ENCODE measurements around the gene MYO18B.
A peak's percentile ranks its signal among the peaks of the same experiment; 100 is the strongest.
"Not testable (repeated sequence)": the region's sequence is repeated elsewhere in the genome, so short reads cannot be mapped to it uniquely, and the experiment has no call there.

MYO18B gene, protein sequence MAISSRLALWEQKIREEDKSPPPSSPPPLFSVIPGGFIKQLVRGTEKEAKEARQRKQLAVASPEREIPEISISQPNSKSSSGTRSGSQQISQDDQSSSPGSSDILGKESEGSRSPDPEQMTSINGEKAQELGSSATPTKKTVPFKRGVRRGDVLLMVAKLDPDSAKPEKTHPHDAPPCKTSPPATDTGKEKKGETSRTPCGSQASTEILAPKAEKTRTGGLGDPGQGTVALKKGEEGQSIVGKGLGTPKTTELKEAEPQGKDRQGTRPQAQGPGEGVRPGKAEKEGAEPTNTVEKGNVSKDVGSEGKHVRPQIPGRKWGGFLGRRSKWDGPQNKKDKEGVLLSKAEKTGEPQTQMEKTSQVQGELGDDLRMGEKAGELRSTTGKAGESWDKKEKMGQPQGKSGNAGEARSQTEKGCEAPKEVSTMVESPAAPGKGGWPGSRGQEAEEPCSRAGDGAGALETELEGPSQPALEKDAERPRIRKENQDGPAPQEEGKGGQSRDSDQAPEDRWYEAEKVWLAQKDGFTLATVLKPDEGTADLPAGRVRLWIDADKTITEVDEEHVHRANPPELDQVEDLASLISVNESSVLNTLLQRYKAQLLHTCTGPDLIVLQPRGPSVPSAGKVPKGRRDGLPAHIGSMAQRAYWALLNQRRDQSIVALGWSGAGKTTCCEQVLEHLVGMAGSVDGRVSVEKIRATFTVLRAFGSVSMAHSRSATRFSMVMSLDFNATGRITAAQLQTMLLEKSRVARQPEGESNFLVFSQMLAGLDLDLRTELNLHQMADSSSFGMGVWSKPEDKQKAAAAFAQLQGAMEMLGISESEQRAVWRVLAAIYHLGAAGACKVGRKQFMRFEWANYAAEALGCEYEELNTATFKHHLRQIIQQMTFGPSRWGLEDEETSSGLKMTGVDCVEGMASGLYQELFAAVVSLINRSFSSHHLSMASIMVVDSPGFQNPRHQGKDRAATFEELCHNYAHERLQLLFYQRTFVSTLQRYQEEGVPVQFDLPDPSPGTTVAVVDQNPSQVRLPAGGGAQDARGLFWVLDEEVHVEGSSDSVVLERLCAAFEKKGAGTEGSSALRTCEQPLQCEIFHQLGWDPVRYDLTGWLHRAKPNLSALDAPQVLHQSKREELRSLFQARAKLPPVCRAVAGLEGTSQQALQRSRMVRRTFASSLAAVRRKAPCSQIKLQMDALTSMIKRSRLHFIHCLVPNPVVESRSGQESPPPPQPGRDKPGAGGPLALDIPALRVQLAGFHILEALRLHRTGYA (N-terminal part only)

DNA sequence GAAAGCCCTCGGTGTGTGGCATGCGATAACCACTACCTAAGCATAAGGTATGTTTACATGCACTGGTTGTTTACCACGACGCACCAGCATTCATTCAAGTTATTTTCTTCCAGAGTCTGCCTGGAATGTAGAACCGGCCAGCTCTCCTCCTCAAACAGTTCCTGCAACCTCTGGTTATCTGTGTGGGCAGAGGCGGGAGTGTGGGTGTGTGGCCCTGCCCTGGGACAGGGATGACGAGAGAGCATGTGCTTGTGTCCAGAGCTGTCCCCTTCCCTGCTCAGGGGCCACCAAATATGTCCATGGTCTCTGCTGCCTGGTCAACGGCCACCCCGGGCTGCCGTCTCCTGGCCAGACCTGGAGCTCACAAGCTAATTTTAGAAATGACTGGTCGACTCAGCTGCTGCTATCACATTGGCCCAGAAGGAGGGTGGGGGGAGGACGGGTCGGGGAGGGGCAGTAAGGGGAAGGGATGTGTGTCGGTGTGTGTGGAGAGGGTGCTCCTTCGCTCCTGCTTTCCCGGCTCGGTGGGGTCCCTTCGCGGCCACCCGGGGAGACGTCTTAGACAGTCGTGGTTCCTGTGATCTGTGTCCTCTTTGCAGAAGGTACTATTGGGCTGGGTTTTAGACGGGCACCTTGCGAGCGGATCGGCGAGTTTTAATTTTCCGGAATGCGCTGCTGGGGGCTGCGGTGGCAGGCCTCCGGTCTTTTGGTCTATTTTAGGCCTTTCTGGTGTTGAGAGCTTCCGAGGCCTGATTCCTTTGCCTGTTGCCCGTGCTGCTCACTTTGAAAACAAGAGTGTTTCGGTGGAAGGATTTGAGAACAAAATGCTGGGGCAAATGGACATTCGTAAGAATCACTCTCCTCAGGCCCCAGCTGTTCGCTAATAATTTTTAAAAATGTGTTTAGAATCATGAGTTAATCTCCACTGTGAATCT, at the start of gene MYO18B:
Gene MYO18B (plus strand): TSS at position 497 of the 935 bp plus-strand sequence. CDS start 18,905 bp downstream, outside the sequence.
- DNase-seq (ENCODE audit: low spot score) = no peak

DNA sequence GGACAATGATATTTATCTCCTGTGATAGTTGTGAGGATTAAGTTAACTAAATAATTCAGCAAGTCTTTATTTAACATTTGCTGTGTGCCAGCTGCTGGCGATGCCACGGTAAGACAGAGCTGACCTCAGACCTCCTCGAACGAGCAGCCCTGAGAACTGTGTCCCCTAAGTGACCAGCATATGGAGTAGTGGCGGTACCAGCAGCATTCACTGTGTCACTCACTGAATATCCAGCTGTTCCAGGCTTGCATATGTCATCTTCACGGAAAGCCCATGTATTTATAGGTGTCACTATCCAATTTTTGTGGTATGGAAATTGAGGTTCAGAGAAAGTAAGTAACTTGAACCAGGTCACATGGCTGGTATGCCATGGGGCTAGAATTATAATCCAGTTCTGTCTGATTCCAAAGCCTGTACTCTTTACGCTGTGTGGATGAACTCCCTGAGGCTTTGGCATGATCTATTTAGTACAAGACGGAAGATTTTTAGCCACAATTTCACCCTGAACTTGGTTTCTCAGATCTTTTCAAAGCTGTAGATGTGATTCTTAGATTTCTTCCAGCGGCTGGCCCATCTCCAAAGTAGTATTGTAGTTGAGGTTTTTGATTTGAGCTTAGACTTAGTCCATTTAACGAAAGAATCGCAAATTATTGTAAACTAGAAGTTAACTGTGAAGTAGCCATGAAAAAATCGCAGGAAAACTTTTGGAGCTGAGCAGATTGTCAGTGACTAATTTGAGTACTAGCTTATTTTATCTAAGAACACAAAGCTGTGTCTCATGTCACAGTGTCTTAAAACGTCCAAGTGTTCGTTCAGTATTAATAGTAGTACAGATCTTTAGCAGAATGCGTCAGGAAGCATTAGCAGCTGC, 49.4 kb upstream of the MYO18B start:
- DNase-seq (ENCODE audit: low spot score) = no peak

DNA sequence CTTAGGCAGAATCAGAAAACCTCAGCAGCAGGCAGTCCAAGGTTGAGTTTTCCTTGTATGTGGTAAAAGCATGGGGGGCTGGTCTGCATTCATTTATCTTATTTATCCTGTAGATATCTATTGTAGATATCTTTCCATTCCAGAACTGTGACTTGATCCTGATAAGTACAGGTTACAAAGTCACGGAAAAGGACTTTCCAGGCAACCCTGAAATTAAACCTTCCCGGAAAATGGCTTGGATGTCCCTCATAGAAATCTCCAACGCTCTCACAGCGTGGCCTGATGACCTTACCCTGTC, 48.8 kb upstream of the MYO18B start:
- no peak for DNase-seq (ENCODE audit: low spot score)

DNA sequence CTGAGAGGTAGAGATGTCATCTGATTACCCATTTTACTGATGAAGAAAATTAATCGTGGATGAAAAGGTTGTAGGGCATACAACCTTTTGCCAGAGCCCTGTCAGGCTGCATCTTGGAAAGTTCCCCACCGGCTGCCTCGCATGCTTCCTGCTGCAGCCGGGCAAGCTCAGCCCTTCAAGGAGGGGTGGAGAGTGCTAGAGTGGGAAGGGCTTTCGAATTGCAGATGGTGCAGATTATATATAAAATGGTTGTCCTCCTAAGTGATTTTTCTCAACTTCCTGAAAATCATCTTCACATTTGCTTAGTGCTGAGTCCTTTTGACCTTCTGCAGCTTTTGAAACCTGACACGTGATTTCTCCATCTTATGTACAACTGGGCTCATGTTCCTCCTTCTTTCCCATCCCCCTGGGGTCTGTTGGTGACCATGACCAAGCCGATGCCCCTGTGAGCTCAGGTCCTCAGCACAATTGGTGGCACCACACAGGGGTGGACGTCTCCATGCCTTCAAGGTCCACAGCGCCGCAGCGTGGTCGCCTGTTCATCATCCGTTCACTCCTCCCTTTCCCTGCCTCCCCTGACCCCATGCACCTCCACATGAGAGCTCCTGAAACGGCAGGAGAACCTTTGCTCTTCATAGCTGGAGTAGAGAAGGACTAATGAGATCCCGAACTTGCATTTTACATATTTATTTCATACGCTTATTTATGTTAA, 47.6 kb upstream of the MYO18B start:
- no peak for DNase-seq (ENCODE audit: low spot score)

DNA sequence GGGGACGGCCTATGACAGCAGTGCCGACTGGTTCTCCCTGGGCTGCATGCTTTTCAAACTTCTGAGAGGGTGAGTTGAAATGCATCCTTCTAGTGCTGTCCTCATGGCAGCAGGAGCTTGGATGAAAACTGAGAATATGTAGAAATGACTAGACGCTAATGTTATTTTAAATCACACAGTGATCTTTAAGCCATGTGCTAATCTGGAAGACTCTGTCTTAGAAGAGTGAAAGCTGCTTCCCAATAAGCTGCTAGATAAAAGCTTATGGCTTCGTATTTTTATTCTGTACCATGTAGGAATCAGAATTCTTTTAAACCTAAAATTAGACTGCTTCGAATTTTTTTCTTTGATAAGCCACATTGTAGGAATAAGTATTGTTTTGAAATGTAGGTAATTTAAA, 46.8 kb upstream of the MYO18B start:
- no peak for DNase-seq (ENCODE audit: low spot score)

DNA sequence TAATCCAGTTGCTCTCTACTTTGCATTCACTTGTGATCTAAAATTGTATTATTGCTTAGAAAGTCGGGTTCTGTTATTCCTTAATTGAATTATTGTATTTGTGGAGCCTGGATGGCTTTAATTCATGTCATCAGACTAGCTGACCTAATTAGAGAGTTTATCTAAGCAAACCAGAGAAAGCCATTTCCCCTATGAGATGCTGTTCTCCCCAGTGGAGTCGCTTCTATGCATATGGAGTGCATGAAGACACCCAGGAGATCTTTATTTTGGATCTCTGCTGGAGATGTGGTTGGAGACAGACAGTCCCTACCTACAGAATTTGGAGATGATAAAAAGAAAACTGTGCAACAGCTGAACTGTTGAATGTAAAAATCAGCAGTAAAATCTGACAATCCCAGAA, 45.2 kb upstream of the MYO18B start:
- DNase-seq (ENCODE audit: low spot score) = no peak

DNA sequence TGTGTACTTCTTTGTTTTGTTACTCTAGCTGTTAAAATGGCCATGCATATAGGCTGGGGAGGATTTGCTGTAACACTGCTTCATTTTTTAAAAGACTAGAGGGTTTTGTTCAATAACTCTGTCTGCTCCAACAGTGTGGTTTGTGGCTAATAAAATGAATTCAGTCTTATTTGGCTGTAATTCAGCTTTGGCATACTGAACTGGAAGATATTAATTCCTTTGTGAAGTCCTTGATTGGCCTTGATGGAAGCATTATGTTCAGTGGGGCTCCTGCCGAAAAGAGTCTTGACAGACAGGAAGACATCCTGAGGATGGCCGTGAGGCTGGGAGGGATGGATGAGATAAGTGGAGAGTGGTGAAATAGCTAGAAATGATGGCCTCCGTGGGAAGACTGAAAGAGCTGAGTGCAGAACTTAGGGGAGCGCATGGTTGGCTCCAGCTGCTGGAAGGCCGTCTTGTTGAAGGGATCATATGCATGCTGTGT, 44.8 kb upstream of the MYO18B start:
- no peak for DNase-seq (ENCODE audit: low spot score)

DNA sequence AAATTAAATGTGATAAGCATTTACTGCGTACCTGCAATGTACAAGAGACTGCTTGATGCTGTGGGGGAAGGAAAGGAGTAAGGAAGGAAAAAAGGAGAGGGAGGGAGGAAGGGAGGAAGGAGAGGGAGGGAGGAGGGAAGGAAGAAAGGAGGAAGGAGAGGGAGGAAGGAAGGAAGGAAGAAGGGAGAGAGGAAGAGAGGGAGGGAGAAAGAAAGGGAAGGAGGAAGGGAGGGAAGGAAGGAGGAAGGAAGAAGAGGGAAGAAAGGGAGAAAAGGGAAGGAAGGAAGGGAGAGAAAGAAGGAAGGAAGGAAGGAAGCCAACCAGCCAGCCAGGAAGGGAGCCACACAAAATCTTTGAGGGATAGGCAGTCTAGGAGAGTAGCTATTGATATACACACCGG, 44.0 kb upstream of the MYO18B start:
- no peak for DNase-seq (ENCODE audit: low spot score)

DNA sequence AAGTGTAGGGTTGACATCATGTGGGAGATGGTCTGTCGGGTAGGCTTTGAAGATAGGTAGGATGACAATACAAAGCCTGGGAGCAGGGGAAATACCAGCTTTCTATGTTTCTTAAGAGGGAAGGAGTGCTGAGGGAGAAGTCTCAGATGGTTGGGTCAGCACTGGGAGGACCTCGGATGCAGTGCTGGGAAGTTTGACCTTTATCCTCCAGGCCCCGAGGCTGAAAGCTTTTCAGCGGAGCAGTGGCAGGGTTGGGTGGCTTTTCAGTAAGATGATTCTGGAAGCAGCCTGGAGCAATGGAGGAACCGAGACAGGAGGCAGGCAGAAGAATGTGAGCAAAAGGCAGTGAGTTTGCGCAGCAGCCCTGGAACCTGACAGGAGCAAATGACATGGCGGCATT, 43.5 kb upstream of the MYO18B start:
- no peak for DNase-seq (ENCODE audit: low spot score)

DNA sequence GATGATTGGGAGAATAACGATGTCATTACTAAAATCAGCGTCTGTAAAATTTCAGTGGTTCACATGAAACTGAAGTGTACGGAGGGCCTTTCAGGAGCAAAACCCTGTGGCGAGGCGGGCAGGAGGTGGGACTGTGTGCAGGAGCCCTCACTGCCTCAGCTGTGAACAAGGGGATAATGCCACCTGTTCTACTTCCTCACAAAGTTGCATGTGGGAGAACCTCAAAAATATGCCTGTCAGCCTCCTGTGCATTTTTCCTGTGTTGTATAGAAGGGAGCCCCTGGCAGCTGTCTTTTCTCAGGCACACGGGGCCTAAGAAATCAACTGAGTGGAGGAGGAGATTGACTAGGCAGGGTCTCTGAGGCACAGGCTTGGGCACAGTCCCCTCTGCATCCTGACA, 43.0 kb upstream of the MYO18B start:
- DNase-seq (ENCODE audit: low spot score) = no peak

DNA sequence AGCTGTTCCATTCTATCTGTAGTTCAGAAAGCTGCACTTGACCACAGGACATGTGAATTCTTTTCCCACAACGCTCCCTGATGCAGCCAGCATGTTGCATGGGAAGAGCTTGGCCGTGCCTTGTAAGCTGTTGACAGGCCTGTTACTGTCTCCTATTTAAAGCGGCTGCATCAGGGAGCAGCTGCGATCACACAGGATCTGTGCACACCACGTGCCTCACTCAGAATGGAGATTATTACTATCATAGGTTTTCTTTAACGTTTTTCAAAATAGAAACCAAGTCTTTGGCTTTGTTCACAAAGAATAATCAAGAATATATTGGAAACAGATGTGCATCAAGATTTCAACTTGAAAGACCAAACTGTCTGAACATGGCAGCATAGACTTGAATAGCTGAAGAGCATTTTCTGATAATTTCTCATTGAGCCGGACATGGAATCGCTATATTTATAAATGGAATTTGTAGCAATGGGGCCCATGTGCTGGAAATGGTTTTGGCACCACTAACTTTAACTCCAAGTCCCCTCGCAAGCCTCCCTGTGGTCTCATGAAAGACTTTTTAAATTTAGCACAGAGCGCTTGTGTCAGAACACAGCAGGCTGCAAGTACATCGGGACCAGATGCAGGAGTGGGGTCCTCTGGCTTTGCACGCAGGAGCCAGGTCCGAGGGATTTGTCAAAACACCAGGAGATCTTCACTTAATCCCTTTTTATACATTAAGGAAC, 40.8 kb upstream of the MYO18B start:
- no peak for DNase-seq (ENCODE audit: low spot score)

DNA sequence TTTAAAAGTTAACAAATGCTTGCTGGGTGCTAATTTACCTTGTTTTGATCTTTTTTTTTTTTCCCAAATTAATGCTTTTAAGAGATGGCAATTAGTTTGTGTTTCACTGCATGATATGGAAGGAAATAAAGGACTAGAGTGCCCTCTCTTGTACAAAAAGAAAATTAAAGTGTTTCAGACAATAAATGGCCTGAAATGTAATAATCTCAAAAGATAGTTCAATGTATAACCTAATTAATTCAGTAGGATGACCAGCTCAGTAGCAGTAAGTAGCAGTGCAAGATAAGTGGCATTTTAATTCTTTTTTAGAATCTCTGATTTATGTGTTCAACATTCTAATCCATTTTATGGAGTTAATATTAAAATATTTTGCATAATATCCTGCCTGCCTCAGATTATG, 39.9 kb upstream of the MYO18B start:
- no peak for DNase-seq (ENCODE audit: low spot score)

DNA sequence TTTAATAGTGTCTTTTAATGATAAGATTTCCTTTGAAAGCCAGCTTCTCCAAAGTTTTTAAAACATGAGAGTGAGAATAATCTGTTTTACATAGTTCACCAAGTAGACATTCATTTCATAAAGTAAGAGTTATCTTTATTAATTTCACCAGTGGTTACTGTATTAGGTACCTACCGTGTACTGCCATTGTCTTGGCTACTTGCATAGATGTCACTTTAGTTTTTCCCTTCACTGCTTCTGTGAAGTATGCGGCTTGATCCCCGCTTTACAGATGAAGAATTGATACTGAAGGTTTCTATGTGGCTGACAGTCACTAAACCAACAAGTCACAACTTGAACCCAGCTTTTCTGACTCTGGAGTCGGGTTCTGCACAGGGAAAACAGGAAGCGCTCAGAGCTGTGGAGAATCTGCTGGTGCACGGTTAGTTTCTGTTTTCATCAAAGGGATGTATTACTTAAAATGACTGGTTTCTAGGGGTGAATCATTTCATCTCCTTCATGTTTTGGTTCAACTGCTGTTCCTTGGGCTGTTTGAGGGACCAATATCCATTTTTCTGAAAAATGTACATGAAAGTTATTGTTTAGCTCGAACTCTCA, 39.3 kb upstream of the MYO18B start:
- DNase-seq (ENCODE audit: low spot score) = no peak

DNA sequence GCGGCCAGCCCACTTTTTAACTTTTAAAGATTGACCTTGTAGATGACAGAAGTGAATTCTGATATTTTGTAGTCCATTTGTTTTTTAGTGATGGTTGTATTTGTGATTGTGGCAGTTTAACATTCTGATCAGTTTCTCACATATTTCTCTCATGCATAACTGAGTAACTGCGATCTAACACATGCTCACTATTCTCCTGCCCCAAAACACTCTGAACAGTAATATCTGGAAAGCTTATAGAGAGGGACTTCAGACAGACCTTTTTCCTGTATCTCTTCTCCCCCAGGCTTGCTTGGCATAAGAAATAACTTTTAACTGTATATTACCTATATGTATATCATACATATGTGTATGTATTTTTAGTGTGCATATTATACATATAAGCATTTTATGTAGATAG, 37.3 kb upstream of the MYO18B start:
- no peak for DNase-seq (ENCODE audit: low spot score)

DNA sequence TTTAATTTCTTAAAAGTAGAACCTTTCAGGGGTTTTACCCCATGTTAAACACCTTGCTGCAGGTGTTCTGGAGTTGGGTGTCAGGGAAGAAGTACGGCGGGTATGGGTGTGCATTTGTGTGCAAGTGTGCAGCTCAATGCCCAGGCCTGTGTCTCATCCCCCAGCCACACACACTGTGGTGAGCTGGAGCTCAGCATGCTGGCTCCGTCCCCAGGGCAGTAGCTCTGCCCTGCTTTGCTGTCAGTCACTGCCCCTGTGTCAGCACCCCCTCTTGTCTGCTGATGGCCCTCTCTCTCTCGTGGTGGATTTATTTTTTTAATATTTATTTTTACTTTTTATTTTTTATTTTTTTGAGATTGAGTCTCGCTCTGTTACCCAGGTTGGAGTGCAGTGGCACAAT, 35.8 kb upstream of the MYO18B start:
- DNase-seq (ENCODE audit: low spot score) = no peak

DNA sequence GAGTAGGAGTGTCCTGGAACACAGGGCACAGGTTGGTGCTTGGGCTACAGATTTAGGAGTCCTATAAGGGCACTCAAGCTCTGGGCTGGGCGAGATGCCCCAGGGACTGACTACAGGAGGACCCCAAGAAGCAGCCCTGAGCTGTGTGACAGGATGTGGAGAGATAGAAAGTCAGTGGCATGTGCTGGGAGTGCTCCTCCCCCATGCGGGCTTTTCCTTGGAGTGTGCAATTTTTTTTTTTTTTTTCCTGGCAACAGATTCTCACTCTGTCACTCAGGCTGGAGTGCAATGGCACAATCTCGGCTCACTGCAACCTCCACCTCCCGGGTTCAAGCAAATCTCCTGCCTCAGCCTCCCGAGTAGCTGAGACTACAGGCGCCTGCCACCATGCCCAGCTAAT, 33.6 kb upstream of the MYO18B start:
- not testable (repeated sequence) for DNase-seq (ENCODE audit: low spot score)

DNA sequence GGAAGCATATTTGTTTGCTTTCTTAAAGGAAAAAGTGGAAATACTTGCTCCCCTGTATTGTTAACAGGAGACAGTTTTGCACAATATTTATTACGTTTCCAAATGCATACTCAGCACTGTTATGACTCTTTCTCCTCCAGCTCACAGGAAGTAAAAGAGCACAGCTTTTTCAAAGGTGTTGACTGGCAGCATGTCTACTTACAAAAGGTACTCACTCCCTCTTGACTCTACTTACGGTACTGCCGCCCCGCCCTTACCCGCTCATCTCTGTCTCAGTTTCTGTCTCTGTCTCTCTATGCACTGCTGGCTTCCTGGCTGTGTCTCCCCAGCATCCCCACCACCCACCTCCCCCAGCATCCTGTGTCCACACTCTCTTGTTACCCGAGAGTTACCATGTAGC, 32.2 kb upstream of the MYO18B start:
- peak; percentile 18 for DNase-seq (ENCODE audit: low spot score)

DNA sequence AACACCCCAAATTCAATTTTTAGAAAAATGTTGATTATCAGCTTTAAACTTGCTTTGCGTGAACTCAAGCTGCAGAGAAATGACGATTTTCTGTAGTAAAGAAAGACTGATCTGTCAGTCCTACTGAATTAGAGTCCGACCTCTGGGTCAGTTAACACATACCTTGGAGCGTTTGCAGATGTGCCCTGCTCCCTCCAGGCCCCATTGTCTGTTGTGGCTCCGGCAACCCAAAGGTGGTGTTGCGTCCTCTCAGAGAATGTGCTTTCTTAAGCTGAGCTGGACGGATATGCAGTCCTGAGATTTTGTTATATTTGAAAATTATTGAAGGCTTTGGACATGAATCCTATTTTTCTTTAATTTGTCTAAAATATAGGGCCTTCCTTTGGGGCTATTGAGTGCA, 31.5 kb upstream of the MYO18B start:
- DNase-seq (ENCODE audit: low spot score) = no peak

DNA sequence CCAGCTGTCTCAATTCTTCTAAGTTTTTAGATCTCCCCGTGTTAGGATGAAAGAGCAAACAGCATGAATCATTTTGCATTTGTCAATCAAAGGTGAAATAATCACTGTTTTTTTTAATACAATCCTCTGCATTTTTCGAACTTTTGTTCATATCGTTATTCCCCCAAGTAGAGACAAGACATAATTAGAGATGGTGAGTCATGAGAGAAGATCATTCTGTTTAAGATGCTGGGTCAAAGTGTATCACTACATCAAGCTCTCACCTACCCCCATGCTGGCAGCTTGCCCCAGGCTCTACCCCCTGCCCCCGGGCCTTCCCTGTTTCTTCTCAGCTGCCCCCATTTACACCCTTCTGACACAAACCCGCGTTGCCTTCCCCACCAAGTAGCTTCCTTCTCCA, 30.5 kb upstream of the MYO18B start:
- DNase-seq (ENCODE audit: low spot score) = no peak

Measured in CD4-positive, alpha-beta T cell treated with Interleukin-6 at 100 ng/mL for 8 hours (primary cell).